HTERT RPE-1 (cell line): ENCODE measurements around the gene AP2A2.

Source experiments
- in situ Hi-C: fragments of 300-500 bp; cut with MboI; formaldehyde crosslinking; loops from 4 replicates; pipeline ENCODE4 v1.14.3; 2020; ENCODE audit warnings: low sequenced_read_pairs

Gene AP2A2

DNA sequence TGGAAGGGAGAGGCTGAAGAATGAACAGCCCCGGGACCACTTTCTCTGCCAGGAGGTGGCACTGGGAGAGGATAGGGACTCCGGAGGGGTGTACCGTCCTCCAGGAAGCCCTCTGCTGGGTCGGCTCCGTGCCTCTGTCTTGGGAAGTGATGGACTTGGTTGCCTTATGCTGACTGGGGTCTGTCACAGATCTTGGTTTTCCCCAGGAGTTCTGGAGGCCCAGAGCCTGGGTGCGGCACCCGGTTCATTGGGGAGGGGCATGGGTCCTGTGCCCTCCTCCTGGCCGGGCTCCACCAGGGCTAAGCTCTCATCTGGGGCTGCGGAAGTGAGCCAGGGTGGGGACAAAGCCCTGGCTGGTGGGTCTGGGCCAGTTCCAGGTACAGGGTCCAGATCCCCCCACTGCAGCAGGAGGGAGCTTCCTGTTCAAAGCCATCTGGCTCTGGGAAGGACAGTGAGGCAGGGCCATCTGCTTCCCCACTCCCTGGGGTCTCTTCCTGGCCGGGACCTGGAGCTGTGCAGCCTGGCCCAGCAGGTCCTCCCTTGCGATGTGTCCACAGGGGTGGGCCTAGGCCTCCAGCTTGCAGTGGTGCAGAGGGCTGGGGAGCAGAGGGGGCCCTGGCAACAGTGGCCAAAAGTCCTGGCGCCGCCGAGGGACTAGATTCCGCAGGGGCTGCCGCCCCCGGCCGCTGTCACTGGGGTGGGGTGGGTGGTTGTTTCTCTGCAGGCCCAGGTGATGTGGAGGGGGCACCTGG is 1.1 kb upstream of the AP2A2 start:
- in situ Hi-C loops = no loop called here

DNA sequence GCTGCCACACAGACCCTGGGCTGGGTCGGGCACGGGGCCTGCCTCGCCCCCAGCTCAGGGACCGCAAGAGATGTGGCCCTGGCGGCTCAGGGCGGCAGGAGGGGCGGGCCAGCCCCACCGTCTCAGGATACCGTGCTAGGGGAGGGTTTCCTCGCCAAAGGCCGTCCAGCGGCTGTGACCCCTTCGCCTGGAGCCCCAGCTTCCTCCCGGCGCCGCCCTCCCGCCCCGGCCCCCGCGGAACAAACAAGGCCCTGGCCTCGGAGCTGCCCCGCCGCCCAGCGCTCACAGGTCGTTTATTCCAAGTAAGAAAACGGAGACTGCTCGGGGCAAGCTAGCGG is 543 bp upstream of the AP2A2 start:
- in situ Hi-C loops = no loop called here

DNA sequence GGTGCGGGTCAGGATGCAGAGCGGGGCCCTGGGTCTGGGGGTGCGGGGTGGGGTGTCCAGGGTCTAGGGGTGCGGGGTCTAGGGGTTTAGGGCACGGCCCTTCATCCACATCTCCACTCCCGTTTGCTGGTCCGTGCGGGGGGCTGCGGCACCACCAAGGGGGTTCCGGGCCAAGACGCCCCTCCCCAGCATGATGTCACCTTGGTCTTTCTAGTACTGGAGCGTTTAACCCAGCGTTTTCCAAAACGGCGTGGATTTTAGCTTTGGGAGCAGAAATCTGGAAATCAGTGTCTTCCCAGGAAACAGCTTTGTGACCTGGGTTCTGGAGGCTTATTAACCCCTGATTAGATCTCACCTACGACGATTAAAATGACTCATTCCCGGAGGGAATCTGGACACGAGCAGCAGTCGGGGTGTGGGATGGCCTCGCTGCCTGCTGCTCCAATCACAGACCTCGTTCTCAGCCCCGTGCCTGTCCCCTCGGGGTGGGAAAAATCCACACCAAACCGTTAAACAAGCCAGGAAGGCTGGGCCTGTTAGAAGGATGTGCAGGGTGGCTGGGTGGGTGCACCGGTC is 759 bp downstream of the AP2A2 start:
- in situ Hi-C loops = no loop called here

DNA sequence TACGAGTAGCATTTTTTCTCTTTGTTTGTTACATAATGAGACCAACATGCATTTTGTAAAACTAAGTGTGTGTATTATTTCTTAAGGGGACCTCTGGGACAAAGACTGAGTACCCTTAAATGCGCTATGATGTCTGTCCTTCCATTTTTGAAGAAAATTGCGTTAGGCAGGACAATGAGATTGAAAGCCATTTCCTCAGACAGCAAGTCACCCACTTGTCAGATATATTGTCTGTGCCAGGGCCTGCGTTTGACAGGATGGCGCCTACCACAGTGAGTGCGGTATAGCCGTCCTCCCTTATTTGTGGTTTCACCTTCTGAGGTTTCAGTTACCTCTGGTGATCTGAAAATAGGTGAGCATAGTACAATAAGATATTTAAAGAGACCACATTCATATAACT is 2.2 kb downstream of the AP2A2 start:
- in situ Hi-C loops = no loop called here

DNA sequence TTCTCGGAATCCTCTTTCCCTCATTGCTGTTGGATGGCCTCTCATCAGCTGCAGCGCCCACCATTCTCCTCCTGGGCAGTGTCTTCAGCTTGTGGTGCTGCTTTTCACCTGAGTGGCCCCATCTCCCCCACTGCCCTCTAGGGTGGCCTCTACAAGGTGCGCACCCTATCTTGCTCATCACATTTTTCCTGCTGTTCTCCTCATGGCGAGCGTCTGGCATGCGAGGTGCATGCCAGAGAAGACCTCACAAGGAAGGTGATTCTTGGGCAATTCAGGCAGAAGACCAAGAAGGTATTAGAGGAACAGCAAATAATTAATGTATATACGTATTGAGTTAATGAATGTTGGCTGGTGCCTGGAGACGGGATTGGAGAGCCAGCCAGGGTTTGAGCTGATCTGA is 3.1 kb downstream of the AP2A2 start:
- in situ Hi-C loops = no loop called here

DNA sequence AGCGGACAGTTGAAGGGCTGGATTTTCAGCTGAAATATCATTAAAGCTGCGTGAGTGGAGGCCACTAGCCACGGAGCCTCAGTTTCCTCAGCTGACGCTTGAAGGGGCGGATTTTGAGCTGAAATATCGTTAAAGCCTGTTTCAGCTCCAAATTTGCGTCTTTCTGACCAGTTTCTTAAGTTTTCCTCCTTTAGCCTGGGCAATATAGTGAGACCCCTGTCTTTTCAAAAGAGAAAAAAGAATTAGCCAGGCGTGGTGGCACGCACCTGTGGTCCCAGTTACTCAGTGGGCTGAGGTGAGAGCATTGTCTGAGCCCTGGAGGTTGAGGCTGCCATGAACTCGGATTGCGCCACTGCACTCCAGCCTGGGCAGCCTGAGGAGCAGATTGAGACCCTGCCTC is 3.7 kb downstream of the AP2A2 start:
- in situ Hi-C loops = no loop called here

DNA sequence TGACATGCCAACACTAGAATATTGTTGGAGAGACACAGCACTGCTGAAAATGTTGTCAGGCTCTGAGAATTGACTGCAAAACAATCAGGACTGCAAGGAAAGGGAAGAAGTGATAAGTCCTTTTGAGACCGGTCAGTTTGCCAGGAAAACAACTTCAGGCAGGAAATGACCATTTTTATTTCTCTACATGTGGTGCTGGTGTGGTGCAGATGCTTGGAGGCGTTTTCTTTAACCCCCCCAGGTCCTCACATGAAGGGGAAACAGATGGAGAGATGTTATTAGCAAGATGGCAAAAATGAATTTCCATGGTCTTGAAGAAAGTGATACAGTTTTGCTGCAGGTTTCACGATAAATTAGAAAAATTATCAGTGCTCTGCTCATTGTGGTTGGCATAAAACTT is 5.7 kb downstream of the AP2A2 start:
- in situ Hi-C loops = no loop called here

DNA sequence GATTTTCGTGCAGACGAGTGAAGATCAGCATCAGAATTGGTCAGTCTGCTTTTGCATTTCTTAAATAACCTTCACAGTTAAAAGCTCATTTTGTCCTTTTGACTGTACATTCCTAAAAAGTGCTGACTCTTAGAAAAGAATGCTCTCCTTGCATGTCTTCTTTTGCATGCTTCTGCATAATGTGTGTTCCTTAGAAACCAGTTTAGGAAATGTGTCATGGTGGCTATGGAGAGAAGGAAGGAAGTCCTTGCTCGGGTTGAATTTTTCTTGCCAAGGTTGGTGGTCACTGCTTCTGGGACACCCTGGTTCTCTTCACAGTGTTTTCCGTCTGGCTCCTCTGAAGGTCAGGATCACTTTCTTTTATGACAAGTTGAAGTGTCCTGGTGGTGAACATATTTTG is 6.8 kb downstream of the AP2A2 start:
- in situ Hi-C loops = no loop called here

DNA sequence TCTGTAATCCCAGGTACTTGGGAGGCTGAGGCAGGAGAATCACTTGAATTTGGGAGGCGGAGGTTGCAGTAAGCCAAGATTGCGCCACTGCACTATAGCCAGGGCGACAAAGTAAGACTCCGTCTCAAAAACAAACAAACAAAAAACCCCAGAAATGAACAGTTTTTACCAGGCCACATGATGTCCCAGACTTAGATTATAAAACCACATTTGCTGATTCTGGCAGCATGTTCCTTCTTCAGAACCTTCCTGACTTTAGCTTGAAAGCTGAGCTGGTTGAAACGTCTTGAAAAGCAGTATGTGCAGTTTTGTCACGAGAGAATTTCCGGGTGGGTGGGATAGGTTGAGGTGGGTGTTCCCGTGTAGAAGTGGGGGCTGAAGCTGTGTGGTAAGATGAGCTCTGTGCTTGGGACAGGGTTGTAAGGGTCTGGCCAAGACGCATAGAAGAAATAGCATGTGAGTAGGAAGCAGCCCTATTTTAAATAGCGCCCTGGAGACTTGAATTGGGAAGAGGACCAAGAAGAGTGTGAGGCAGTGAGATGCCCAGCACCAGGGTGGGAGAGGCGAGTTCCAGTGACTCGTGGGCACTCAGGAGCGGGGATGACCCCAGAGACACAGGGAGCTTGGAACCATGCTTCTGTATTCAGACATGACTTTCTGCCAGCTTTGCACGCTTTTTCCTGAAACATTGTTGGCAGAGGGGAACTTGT is 7.6 kb downstream of the AP2A2 start:
- in situ Hi-C loops = no loop called here

DNA sequence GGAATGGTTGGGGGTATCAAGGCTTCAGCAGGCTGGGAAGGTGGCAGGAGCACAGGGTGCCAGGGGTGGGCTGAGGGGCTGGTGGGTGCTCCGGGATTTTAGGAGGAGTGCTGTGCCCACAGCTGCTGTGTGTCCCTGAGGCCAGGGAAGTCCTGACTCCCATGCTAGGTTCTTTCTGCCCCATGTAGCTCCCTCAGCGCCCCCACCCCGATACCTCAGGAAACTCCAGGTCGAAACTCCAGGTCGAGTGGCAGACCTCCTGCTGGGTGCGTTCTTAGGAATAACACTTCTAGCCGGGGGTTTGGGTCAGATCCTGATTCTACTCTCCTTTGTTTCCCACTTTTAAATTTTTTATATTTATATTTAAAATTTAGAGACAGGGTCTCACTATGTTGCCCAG is 8.3 kb downstream of the AP2A2 start:
- in situ Hi-C loops = no loop called here

DNA sequence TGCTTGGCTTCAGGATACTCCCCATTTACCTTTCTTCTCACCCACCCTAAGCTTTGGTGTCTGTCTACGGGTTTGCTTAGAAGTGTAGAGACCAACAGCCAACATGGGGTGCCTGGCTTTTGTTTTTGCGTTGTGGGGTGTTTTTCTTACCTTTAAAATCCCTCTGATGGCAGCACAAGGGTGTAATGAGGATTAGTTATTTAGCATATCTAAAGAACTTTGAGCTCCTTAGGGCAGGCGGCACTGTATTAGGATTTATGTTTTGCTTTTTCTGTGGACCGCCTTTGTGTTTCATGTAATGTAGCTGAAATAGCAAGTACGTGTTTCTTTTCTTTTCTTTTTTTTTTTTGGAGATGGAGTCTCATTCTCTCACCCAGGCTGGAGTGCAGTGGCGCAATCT is 8.9 kb downstream of the AP2A2 start:
- in situ Hi-C loops = no loop called here

DNA sequence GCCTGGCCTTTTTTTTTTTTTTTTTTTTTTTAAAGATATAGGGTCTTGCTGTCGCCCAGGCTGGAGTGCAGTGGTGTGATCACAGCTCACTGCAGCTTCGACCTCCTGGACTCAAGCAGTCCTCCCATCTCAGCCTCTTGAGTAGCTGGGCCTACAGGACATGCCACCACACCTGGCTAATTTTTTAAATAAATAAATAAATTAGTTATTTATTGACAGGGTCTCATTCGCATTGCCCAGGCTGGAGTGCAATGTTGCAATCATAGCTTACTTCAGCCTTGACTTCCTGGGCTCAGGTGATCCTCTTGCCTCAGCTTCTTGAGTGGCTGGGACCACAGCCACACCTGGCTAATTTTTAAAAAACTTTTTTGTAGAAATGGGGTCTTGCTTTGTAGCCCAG is 10.5 kb downstream of the AP2A2 start:
- in situ Hi-C loops = no loop called here

DNA sequence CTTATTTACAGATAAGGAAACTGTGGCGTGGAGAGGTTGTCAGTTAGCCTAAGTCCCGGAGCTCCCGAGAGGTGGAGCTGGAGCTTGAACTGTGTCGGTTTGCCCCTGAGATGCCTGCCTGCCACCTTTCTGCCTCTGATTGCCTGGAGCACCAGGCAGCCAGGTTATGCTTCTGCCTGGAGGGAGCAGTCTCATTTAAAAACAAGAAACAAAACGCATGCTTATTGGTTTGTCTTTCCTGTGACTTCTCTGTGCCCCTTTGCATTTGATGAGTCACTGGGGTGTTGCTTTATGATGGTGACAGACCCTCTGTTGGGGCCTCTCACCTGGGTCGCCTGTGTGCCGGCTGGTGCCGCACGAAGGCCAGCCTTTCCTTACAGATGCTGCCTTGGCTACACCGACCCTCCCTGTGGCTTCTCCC is 12.2 kb downstream of the AP2A2 start:
- in situ Hi-C loops = no loop called here

DNA sequence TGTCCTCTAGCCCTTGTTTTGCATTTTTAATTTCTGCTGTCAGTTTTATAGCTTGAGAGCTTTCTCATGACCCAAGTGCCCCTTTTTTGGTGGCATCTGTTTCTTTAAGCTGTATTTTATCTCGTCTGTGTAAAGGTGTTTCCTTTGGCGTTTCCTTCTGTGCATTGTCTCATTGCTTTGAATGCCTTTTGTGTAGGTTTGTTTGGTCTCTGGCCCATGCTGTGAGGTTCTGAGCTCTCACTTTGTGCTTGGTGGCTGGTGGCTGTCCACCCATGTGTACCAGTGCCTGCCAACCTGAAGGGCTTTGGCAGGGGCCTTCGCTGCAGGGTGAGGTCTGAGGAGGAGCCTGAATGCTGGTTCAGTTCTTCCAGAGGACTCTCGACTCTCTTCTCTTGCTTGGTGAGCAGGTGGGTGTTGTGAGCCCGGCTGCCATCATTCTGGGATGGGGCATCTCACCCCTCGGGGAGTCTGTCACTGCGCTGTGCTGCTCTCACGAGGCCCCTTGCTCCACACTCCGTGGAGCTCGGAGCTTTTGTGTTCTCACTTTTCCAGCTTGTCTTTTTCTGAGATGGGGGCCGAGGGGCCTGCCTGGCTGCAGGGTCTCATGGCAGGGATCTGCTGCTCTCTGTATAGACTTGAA is 14.9 kb downstream of the AP2A2 start:
- in situ Hi-C loops = no loop called here

DNA sequence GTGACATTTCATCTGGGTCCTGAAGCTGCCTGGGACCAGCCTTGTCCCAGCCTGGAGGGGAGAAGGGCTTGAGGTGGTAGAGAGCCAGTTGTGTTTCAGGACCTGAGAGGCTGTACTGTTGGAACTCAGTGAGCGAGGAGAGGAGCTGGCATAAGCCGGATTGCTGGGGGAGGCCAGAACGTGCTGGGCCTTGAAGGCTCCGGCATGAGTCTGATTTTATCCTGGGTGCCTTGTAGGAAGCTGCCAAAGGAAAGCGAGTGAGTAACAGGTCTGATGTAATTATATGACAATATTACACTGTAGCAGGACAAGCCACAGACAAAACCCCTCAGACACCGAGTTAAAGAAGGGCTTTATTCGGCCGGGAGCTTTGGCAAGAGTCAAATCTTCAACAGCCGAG is 17.2 kb downstream of the AP2A2 start:
- in situ Hi-C loops = no loop called here

DNA sequence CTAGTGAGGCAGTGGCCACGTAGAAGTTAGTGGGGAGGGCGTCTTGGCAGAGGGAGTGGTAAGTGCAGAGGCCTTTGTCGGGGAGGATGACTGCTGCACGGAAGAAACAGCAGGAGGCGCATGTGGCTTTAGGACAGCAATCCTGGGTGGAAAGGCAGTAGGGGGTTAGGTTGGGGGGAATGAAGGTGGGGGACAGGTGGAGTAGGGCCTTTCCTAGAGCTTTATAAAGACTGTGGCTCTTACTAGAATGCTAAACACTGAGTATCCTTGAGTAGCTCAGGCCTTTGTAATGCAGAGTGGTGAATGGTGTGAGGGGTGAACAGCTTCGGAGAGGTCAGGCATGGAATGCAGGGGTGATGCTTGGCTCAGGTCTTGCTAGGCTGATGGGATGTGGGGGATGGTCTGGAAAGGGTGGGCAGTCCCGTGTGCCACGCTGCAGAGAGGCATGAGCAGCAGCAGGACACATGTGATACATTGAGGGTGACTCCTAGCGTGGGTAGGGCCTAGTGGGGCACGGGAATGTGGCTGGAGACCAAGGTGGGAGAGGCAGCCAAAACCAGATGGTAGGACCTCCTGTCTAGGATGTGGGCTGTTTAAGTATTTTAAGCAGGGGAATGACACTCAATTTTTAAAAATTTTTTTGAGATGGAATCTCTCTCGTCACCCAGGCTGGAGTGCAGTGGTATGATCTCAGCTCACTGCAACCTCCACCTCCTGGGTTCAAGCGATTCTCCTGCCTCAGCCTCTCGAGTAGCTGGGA is 19.2 kb downstream of the AP2A2 start:
- in situ Hi-C loops = no loop called here

DNA sequence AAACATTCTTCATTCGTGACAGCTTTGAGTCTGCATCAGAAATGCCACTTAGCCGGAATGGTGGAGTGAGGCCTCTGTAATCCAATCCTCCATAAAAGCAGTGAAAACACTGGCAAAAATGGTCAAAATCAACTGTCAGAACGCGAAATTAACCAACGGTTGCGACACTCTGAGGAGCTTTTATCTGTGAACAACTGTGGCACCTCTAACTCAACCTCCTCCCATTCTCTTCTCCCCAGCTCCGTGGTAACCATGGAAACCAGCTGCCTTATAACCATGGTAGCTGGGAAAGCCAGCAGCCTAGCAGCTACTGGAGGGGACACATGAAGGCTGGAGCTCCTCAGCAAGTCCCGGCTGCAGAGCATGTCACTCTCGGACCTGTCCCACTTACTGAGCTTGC is 20.3 kb downstream of the AP2A2 start:
- in situ Hi-C loops = no loop called here

DNA sequence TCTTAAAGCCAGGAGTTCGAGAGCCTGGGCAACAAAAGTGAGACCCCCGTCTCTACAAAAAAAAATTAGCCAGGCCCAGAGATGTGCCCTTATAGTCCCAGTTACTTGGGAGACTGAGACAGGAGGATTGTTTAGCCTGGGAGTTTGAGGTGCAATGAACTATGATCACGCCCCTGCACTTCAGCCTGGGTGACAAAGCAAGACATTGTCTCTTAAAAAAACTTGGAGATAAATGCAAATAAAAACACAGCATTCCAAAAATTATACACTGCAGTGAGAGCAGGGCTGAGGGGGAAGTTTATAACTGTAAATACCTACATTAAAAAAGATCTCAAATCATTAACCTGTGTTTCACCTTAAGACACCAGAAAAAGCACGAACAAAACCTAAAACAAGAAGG is 22.1 kb downstream of the AP2A2 start:
- in situ Hi-C loops = no loop called here

DNA sequence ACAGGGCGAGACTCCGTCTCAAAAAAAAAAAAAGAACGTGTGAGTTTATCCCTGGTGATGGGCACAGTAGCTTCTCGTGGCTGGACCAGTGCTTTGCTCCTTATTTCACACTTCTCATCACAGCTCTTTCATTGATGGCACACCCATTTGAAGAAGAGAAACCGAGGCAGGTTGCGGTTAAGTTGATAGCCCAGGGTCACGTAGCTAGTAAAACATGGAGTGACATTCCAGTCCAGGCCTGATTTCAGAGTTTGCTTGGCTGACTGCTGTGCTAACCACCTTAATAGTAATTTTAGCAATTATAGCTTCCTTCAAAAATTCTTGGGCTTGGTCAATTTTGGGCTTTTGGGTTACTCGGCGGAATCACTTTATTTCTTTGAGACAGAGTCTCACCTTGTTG is 25.8 kb downstream of the AP2A2 start:
- in situ Hi-C loops = no loop called here

DNA sequence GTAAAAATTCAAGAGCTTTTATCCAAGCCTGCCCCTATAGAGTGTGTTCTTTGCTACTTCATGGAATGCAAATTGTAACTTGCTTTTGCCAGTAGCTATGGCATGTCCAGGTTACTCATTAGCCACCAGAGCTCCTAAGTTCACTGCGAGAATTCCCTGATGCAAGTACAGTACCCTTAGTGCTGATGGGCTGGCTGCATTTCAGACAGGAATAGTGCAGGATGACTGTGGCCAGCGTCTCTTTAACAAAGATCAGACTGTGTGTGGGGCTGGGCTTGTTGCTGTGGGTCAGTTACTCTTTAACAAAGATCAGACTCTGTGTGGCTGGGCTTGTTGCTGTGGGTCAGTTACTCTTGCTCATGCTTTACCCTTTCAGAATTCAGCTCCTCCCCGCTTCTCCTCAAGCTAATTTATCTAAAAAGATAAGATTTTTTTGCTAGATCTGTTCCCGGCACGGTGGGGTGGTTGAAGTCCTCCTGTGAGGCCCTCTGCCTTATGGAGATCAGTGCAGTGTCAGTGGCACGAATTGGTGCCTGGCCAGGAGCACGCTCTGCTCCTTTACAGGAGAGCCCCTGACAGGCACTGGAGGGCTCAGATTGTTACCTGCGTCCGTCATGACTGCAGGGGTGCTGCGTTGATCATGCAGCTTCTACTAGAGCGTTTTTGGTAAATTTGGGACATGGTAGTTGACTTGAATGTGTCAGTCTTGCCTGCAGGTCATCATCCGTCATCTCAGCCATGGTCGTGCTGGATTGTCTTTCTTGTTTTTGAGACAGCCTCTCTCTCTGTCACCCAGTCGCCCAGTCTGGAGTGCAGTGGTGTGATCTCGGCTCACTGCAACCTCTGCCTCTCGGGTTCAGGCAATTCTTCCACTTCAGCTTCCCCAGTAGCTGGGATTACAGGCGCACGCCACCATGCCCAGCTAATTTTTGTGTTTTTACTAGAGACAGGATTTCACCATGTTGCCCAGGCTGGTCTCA is 27.0 kb downstream of the AP2A2 start:
- in situ Hi-C loops = no loop called here
